Calu3 (cell line): ENCODE measurements around the gene HNRNPL. TPM values are rescaled to one million over a fixed set of nuclear protein-coding genes. Genes with fewer than 3 reads are reported as not detected.
"Not testable (repeated sequence)": the region's sequence is repeated elsewhere in the genome, so short reads cannot be mapped to it uniquely, and the experiment has no call there.

ENCODE experiments used
- BruUV-seq: library from RNA; stranded (reverse); fragments of 400-500 nt; replicated peaks from 2 replicates; lab custom pipeline; 2021; lab: Mats Ljungman, UMichigan
- CTCF ChIA-PET: fragments of 300-600 bp; sonication (Branson Sonifier 250); formaldehyde crosslinking; loops from one replicate; lab custom pipeline; 2022; ENCODE audit warnings: antibody characterized with exemption; lab: Charles Lee
- DNase-seq: peaks from one replicate; pipeline ENCODE4 v3.0.0; 2022
- H3K27ac Mint-ChIP-seq: one replicate; pipeline ENCODE4 v1.8.0; 2022; ENCODE audit warnings: mixed read lengths; ENCODE audit not compliant: unreplicated experiment
- H3K27me3 Mint-ChIP-seq: one replicate; pipeline ENCODE4 v1.8.0; 2022; ENCODE audit warnings: mixed read lengths; ENCODE audit not compliant: unreplicated experiment
- H3K36me3 Mint-ChIP-seq: one replicate; pipeline ENCODE4 v1.8.0; 2022; ENCODE audit warnings: mild to moderate bottlenecking, moderate library complexity, mixed read lengths; ENCODE audit not compliant: insufficient read depth, unreplicated experiment
- H3K4me1 Mint-ChIP-seq: one replicate; pipeline ENCODE4 v1.8.0; 2022; ENCODE audit warnings: mild to moderate bottlenecking, low read depth, mixed read lengths; ENCODE audit not compliant: unreplicated experiment
- H3K4me3 Mint-ChIP-seq: one replicate; pipeline ENCODE4 v1.8.0; 2022; ENCODE audit warnings: mild to moderate bottlenecking, low read depth, moderate library complexity, mixed read lengths; ENCODE audit not compliant: unreplicated experiment
- H3K9me3 Mint-ChIP-seq: one replicate; pipeline ENCODE4 v1.8.0; 2022; ENCODE audit warnings: low read depth, mixed read lengths; ENCODE audit not compliant: unreplicated experiment
- CTCF ChIP-seq: fragments of 200-600 bp; IDR thresholded peaks from one replicate; pipeline ENCODE4 v1.8.0; 2022; ENCODE audit warnings: antibody characterized with exemption; ENCODE audit not compliant: unreplicated experiment
- intact Hi-C: fragments of 100-400 bp; cut with micrococcal nuclease; formaldehyde crosslinking; loops from one replicate; pipeline ENCODE4 v1.10.0; 2022; ENCODE audit not compliant: unreplicated experiment
- total RNA-seq: library from RNA; stranded (reverse); gene quantifications from 2 replicates; pipeline ENCODE4 v1.2.3, GENCODE V29; 2022

HNRNPL gene
- total RNA-seq, 1 experiment from 2014 or later, result 408 TPM

GRCh38 chr19:38875656-38876395 lies 26.0 kb upstream of the HNRNPL start:
- no TSS peak for BruUV-seq
- intact Hi-C loops, result no loop called here
- no peaks in the 10 kb centered on the region for H3K9me3 Mint-ChIP-seq
- no peak overlapping the region for H3K4me3 Mint-ChIP-seq
- peaks cover 11% of the 10 kb centered on the region for H3K36me3 Mint-ChIP-seq
- H3K27ac Mint-ChIP-seq, result no peak overlapping the region
- DNase-seq, result no peak
- CTCF ChIA-PET, result interaction anchor here (0.7 kb wide), 1 partner anchor 1288 kb away, joined by 3 read pairs; no protein-coding TSS in a partner anchor
- TF ChIP-seq CTCF, result no peak
- H3K4me1 Mint-ChIP-seq, result peaks cover 8% of the 10 kb centered on the region
- H3K27me3 Mint-ChIP-seq, result no peaks in the 10 kb centered on the region

- BruUV-seq, H3K36me3 Mint-ChIP-seq, H3K27me3 Mint-ChIP-seq, H3K4me3 Mint-ChIP-seq, H3K4me1 Mint-ChIP-seq, H3K27ac Mint-ChIP-seq, intact Hi-C loops, H3K9me3 Mint-ChIP-seq, DNase-seq: not testable (repeated sequence)
- CTCF ChIA-PET, result interaction anchor here (1.3 kb wide), 1 partner anchor 27 kb away, joined by 3 read pairs; the partner anchor contains the start of gene NFKBIB
These were observed 23.6 kb upstream of the HNRNPL start for GRCh38 chr19:38873400-38873799.

- no peaks in the 10 kb centered on the region for H3K27me3 Mint-ChIP-seq
- BruUV-seq, result no TSS peak
These were observed 20.8 kb upstream of the HNRNPL start for GRCh38 chr19:38870612-38871011.

GRCh38 chr19:38869836-38870607 lies 20.2 kb upstream of the HNRNPL start:
- peaks cover 2% of the 10 kb centered on the region for H3K36me3 Mint-ChIP-seq
- CTCF ChIA-PET, result no interaction called here
- peaks cover 11% of the 10 kb centered on the region for H3K4me1 Mint-ChIP-seq
- H3K4me3 Mint-ChIP-seq, result no peak overlapping the region
- DNase-seq, result no peak
- no TSS peak for BruUV-seq
- H3K27me3 Mint-ChIP-seq, result no peaks in the 10 kb centered on the region
- TF ChIP-seq CTCF, result no peak
- no peaks in the 10 kb centered on the region for H3K9me3 Mint-ChIP-seq
- intact Hi-C loops, result no loop called here
- no peak overlapping the region for H3K27ac Mint-ChIP-seq

More at GRCh38 chr19:38870612-38871011, 20.8 kb upstream of the HNRNPL start:
- CTCF ChIA-PET, result interaction anchor here (0.5 kb wide), 1 partner anchor 130 kb away, joined by 6 read pairs; no protein-coding TSS in a partner anchor
- no peak for DNase-seq
- TF ChIP-seq CTCF, result no peak
- intact Hi-C loops, result no loop called here
- Mint-ChIP-seq H3K27ac (no peak overlapping the region), H3K4me1 (peaks cover 5% of the 10 kb centered on the region), H3K36me3 (no peaks in the 10 kb centered on the region), H3K9me3 (no peaks in the 10 kb centered on the region), H3K4me3 (no peak overlapping the region)
